ENCODE data around the gene PRR33. TPM values are rescaled to one million over a fixed set of nuclear protein-coding genes. Genes with fewer than 3 reads are reported as not detected.

The PRR33 gene
- total and polyA plus RNA-seq, 9 of the 15 experiments (the other 6 are each of a cell fraction or from before 2014, with no cell fraction given) = not detected

GRCh38 chr11:1844221-1845094 lies 47.2 kb downstream of the PRR33 start (continued):
- TF ChIP-seq, protein P1, sequence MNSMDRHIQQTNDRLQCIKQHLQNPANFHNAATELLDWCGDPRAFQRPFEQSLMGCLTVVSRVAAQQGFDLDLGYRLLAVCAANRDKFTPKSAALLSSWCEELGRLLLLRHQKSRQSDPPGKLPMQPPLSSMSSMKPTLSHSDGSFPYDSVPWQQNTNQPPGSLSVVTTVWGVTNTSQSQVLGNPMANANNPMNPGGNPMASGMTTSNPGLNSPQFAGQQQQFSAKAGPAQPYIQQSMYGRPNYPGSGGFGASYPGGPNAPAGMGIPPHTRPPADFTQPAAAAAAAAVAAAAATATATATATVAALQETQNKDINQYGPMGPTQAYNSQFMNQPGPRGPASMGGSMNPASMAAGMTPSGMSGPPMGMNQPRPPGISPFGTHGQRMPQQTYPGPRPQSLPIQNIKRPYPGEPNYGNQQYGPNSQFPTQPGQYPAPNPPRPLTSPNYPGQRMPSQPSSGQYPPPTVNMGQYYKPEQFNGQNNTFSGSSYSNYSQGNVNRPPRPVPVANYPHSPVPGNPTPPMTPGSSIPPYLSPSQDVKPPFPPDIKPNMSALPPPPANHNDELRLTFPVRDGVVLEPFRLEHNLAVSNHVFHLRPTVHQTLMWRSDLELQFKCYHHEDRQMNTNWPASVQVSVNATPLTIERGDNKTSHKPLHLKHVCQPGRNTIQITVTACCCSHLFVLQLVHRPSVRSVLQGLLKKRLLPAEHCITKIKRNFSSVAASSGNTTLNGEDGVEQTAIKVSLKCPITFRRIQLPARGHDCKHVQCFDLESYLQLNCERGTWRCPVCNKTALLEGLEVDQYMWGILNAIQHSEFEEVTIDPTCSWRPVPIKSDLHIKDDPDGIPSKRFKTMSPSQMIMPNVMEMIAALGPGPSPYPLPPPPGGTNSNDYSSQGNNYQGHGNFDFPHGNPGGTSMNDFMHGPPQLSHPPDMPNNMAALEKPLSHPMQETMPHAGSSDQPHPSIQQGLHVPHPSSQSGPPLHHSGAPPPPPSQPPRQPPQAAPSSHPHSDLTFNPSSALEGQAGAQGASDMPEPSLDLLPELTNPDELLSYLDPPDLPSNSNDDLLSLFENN (IDR thresholded peaks at IDR 0.05; ENCODE audit: low read depth in 2 of 2, low read length in 2 of 2) = no peak
- no peak for TF ChIP-seq PHF21A (IDR thresholded peaks at IDR 0.05; ENCODE audit: borderline replicate concordance, low read depth)
- TF ChIP-seq EHMT2 (IDR thresholded peaks at IDR 0.05) = 0 out of 2 replicates have a peak, but pooled peaks have one; percentile 34
- no peak for TF ChIP-seq ZBTB8A (IDR thresholded peaks at IDR 0.05; ENCODE audit: partially characterized antibody)
- TF ChIP-seq TEAD4 (IDR thresholded peaks at IDR 0.05; ENCODE audit: low read length) = peak; percentile 83
- TF ChIP-seq TEAD4 (CRISPR knock-in tag; IDR thresholded peaks at IDR 0.05; ENCODE audit: borderline replicate concordance) = no peak
- TF ChIP-seq, protein P2, sequence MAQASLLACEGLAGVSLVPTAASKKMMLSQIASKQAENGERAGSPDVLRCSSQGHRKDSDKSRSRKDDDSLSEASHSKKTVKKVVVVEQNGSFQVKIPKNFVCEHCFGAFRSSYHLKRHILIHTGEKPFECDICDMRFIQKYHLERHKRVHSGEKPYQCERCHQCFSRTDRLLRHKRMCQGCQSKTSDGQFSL (CRISPR knock-in tag; IDR thresholded peaks at IDR 0.05) = no peak
- TF ChIP-seq, protein P2 (tag; IDR thresholded peaks at IDR 0.05) = no peak
- peak; percentile 91 for TF ChIP-seq BHLHE40 (IDR thresholded peaks at IDR 0.05; ENCODE audit: low read length)
- TF ChIP-seq, protein P3, sequence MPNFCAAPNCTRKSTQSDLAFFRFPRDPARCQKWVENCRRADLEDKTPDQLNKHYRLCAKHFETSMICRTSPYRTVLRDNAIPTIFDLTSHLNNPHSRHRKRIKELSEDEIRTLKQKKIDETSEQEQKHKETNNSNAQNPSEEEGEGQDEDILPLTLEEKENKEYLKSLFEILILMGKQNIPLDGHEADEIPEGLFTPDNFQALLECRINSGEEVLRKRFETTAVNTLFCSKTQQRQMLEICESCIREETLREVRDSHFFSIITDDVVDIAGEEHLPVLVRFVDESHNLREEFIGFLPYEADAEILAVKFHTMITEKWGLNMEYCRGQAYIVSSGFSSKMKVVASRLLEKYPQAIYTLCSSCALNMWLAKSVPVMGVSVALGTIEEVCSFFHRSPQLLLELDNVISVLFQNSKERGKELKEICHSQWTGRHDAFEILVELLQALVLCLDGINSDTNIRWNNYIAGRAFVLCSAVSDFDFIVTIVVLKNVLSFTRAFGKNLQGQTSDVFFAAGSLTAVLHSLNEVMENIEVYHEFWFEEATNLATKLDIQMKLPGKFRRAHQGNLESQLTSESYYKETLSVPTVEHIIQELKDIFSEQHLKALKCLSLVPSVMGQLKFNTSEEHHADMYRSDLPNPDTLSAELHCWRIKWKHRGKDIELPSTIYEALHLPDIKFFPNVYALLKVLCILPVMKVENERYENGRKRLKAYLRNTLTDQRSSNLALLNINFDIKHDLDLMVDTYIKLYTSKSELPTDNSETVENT (CRISPR knock-in tag; IDR thresholded peaks at IDR 0.05) = no peak
- TF ChIP-seq HMGN3 (IDR thresholded peaks at IDR 0.05; ENCODE audit: borderline replicate concordance, extremely low read depth, insufficient read length, low read depth, low read length) = no peak
- no peak for TF ChIP-seq DNMT1 (IDR thresholded peaks at IDR 0.05)
- no peak for TF ChIP-seq ELK1 (CRISPR knock-in tag; IDR thresholded peaks at IDR 0.05)
- peak; percentile 37; the same call in 1 of the 2 replicates for TF ChIP-seq GABPA (tag; conservative IDR thresholded peaks at IDR 0.05; ENCODE audit: low read depth)
- TF ChIP-seq CREM (IDR thresholded peaks at IDR 0.05; ENCODE audit: low read depth) = peak; percentile 89
- no peak for TF ChIP-seq SRF (CRISPR knock-in tag; IDR thresholded peaks at IDR 0.05)
- no peak for TF ChIP-seq ZNF280B (CRISPR knock-in tag; IDR thresholded peaks at IDR 0.05)

Data from K562 (cell line).